ENCODE results near the gene SMIM26. TPM values are rescaled to one million over a fixed set of nuclear protein-coding genes. Genes with fewer than 3 reads are reported as not detected.

Gene SMIM26
- total RNA-seq, 1 donor from 2014 or later, result 126 TPM

DNA sequence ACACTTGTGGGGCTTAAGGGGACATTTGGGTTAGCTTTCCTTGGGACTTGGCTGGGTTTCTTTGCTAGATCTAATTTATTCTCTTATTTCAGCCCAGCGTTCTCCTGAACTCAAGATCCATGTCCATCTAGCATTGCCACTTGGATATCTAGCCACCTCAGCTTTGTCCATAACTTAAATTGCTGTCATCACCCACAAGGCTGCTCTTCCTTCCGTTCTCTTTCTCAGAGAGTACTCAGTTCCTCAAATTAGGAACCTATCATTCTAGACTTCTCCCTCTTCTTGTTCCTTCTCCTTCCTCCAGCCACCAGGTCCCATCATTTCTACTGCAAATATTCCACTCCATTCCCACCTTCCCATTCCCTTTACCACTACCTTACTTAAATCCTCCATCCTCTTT is 4.3 kb downstream of the SMIM26 start:
- H3K27ac ChIP-seq (ENCODE audit: low read depth, low read length), result no peak overlapping the region
- H3K9ac ChIP-seq (ENCODE audit: low read depth in 1 of 3, low read length in 3 of 3), result no peak overlapping the region
- peaks cover 2 to 6% (median 4%) of the 10 kb centered on the region in 3 donors for H3K4me1 ChIP-seq (ENCODE audit: control insufficient read depth in 3 of 3, insufficient read depth in 3 of 3, low read length in 3 of 3)

DNA sequence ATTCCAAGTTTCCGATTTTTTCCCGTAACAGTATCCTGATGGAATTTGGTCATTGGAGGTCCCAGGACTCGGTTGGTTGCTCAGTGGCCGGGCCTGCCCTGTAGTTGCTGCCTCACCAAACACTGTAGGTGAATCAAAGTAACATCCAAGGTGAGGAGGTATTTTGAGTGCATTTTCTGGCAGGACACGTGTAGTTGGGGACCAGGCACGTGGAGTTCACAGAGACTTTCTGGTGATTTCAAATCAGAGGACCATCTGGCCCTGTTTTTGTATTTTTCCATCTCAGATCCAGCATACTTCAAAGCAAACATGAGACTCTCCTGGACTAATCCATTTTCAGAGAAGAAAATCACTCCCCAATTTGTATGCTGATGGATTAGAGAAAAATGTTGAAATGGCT is 10.7 kb downstream of the SMIM26 start:
- Histone ChIP-seq H3K36me3 (ENCODE audit: control insufficient read depth in 3 of 3, insufficient read depth in 3 of 3, low read length in 3 of 3) (no peaks in the 10 kb centered on the region), H3K4me1 (ENCODE audit: control insufficient read depth in 3 of 3, insufficient read depth in 3 of 3, low read length in 3 of 3) (no peaks in the 10 kb centered on the region), H3K27ac (ENCODE audit: low read depth, low read length) (no peak overlapping the region), H3K9me3 (ENCODE audit: control insufficient read depth in 3 of 3, low read length in 3 of 3) (no peaks in the 10 kb centered on the region), H3K4me3 (ENCODE audit: low read length in 3 of 3) (no peak overlapping the region), H3K9ac (ENCODE audit: low read depth in 1 of 3, low read length in 3 of 3) (no peak overlapping the region), H3K27me3 (ENCODE audit: control insufficient read depth in 3 of 3, insufficient read depth in 3 of 3, low read length in 3 of 3) (no peaks in the 10 kb centered on the region)

More for the DNA sequence above, 4.3 kb downstream of the SMIM26 start:
- Histone ChIP-seq H3K27me3 (ENCODE audit: control insufficient read depth in 3 of 3, insufficient read depth in 3 of 3, low read length in 3 of 3) (no peaks in the 10 kb centered on the region), H3K36me3 (ENCODE audit: control insufficient read depth in 3 of 3, insufficient read depth in 3 of 3, low read length in 3 of 3) (peaks cover 8 to 14% (median 13%) of the 10 kb centered on the region in 3 donors), H3K9me3 (ENCODE audit: control insufficient read depth in 3 of 3, low read length in 3 of 3) (no peaks in the 10 kb centered on the region), H3K4me3 (ENCODE audit: low read length in 3 of 3) (no peak overlapping the region)

DNA sequence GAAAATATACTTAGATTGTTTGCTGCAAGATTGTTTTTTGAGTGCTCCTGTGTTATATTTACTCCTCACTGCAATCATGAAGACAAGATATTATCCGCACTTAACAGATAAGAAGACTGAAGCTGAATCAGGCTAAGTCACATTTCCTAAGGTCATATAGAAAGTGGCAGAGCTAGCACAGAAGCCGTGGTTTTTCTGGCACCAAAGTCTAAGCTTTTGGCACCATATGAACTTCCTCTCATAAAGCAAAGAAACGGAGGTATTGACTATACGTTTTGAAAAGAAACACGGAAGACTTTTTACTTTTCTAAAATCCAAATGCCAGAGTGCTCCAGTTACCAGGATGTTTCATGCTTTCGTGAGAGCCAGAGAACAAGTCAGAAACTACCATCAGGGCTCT is 11.3 kb downstream of the SMIM26 start:
- Histone ChIP-seq H3K9ac (ENCODE audit: low read depth in 1 of 3, low read length in 3 of 3) (no peak overlapping the region), H3K27ac (ENCODE audit: low read depth, low read length) (no peak overlapping the region), H3K36me3 (ENCODE audit: control insufficient read depth in 3 of 3, insufficient read depth in 3 of 3, low read length in 3 of 3) (no peaks in the 10 kb centered on the region), H3K9me3 (ENCODE audit: control insufficient read depth in 3 of 3, low read length in 3 of 3) (no peaks in the 10 kb centered on the region), H3K4me3 (ENCODE audit: low read length in 3 of 3) (no peak overlapping the region), H3K27me3 (ENCODE audit: control insufficient read depth in 3 of 3, insufficient read depth in 3 of 3, low read length in 3 of 3) (no peaks in the 10 kb centered on the region), H3K4me1 (ENCODE audit: control insufficient read depth in 3 of 3, insufficient read depth in 3 of 3, low read length in 3 of 3) (no peaks in the 10 kb centered on the region)

DNA sequence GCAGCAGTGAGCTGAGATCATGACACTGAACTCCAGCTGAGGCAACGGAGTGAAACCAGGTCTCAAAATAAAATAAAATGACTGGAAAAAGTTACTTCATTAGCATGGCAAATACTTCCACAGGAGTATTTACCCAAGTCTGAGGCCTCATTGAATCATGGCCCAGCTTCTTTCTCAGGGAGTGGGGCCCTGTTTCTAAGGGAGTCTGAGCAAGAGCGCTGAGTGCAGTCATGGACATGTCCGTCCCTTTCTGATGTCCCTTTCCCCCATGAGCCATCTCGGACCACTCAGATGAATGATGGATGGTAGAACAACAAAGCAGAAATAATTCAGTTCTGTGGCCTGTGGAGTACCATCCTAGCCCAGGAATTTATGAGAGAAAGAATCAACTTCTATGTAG is 12.8 kb downstream of the SMIM26 start:
- Histone ChIP-seq H3K9ac (ENCODE audit: low read depth in 1 of 3, low read length in 3 of 3) (no peak overlapping the region), H3K36me3 (ENCODE audit: control insufficient read depth in 3 of 3, insufficient read depth in 3 of 3, low read length in 3 of 3) (no peaks in the 10 kb centered on the region), H3K9me3 (ENCODE audit: control insufficient read depth in 3 of 3, low read length in 3 of 3) (no peaks in the 10 kb centered on the region), H3K4me3 (ENCODE audit: low read length in 3 of 3) (no peak overlapping the region), H3K4me1 (ENCODE audit: control insufficient read depth in 3 of 3, insufficient read depth in 3 of 3, low read length in 3 of 3) (no peaks in the 10 kb centered on the region), H3K27ac (ENCODE audit: low read depth, low read length) (no peak overlapping the region), H3K27me3 (ENCODE audit: control insufficient read depth in 3 of 3, insufficient read depth in 3 of 3, low read length in 3 of 3) (no peaks in the 10 kb centered on the region)

DNA sequence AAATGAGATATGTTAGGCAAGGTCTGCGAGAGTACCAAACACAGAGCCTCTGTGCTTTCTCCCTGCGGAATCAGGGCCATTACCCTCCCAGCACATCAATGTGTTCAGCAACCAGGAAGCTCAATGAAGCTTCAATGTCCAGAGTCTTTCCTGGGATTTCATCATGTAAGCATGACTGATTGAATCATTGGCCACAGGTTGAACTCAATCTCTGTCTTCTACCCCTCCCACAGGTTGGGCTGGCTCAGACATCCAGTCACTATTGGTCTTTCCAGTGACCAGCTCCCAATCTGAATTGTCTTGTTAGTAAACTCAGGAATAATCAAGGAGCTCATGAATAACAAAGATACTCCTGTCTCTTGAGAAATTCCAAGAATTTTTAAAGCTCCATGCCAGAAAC is 17.9 kb downstream of the SMIM26 start:
- no peak overlapping the region for H3K9ac ChIP-seq (ENCODE audit: low read depth in 1 of 3, low read length in 3 of 3)
- no peaks in the 10 kb centered on the region for H3K9me3 ChIP-seq (ENCODE audit: control insufficient read depth in 3 of 3, low read length in 3 of 3)
- H3K27ac ChIP-seq (ENCODE audit: low read depth, low read length), result no peak overlapping the region
- peaks cover 0 to 7% (median 2%) of the 10 kb centered on the region in 3 donors for H3K4me1 ChIP-seq (ENCODE audit: control insufficient read depth in 3 of 3, insufficient read depth in 3 of 3, low read length in 3 of 3)
- no peak overlapping the region for H3K4me3 ChIP-seq (ENCODE audit: low read length in 3 of 3)
- no peaks in the 10 kb centered on the region for H3K27me3 ChIP-seq (ENCODE audit: control insufficient read depth in 3 of 3, insufficient read depth in 3 of 3, low read length in 3 of 3)
- H3K36me3 ChIP-seq (ENCODE audit: control insufficient read depth in 3 of 3, insufficient read depth in 3 of 3, low read length in 3 of 3), result no peaks in the 10 kb centered on the region

DNA sequence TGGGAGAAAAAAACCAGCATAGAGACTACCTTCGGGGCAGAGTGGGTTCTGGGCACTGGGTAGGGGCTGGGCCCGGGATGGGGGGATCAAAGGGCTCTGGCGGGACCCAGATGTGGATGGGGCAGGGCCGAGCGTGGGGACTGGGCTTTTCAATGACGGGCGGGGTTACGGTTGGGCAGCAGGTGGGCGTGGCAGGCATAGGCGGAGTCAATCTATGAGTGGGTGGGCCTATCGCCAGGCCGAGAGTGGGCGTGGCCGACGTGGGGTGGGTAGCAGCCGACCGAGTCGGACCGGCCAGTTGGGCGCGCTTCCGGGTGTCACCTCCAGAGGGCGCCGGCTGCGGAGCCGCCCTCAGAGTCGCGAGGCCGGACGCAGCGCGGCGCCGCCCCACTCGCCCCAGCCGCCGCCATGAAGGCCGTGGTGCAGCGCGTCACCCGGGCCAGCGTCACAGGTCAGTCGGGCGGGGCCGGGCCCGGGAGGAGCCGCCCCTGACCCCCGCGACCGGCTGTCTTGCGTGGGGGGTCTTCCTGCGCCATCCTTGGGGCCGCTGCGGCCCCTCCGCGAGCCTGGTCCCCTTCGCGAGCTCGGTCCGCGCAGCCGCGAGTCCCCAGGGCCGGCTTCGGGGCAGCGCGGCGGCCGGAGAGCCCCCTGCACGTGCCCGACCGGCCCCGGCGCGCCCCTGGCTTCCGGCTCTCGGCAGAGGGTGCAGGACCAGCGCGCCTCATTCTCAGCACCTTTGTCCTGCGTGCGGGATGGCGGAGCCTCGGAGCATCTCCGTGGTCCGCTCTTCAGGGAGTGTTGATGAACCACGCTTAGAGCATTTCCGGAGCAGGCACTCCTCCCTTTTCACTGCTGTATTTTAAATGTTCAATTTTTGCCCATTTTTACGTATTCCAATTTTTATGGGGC is 20.7 kb downstream of the SMIM26 start, which contains the start of gene DTD1:
Gene DTD1, plus strand, starts transcription at position 390 of the 909 bp plus-strand sequence. Its CDS starts 19 bp downstream, at position 409.
- Histone ChIP-seq H3K36me3 (ENCODE audit: control insufficient read depth in 3 of 3, insufficient read depth in 3 of 3, low read length in 3 of 3) (no peaks in the 10 kb centered on the region), H3K9ac (ENCODE audit: low read depth in 1 of 3, low read length in 3 of 3) (peak within 1 kb of the TSS; percentile 46 to 85 (median 82)), H3K27ac (ENCODE audit: low read depth, low read length) (no peak within 1 kb of the TSS), H3K4me3 (ENCODE audit: low read length in 3 of 3) (peak within 1 kb of the TSS; percentile 74 to 95 (median 84)), H3K9me3 (ENCODE audit: control insufficient read depth in 3 of 3, low read length in 3 of 3) (no peaks in the 10 kb centered on the region), H3K4me1 (ENCODE audit: control insufficient read depth in 3 of 3, insufficient read depth in 3 of 3, low read length in 3 of 3) (peaks cover 0 to 8% (median 2%) of the 10 kb centered on the region in 3 donors), H3K27me3 (ENCODE audit: control insufficient read depth in 3 of 3, insufficient read depth in 3 of 3, low read length in 3 of 3) (no peaks in the 10 kb centered on the region)

DNA sequence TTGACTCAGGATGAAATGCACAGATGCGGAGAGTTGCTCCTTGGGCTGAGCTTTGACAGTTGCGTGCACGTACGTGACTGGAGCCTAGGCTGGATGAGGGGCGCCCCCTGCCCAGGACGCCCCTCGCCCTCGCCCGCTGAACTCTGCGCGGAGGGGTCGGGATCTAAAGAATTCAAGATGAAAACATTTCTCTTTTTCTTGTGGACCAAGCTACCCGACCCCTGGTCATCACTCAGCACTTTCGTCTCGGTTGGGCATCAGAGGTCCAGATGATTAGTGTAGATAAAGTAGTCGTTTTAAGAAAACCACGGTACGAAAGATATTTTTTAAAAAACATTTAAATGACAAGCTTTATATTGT is 21.3 kb downstream of the SMIM26 start:
- H3K4me3 ChIP-seq (ENCODE audit: low read length in 3 of 3), result peak overlapping the region; percentile 74 to 95 (median 84)
- no peaks in the 10 kb centered on the region for H3K9me3 ChIP-seq (ENCODE audit: control insufficient read depth in 3 of 3, low read length in 3 of 3)
- H3K27ac ChIP-seq (ENCODE audit: low read depth, low read length), result no peak overlapping the region
- no peaks in the 10 kb centered on the region for H3K27me3 ChIP-seq (ENCODE audit: control insufficient read depth in 3 of 3, insufficient read depth in 3 of 3, low read length in 3 of 3)
- no peaks in the 10 kb centered on the region for H3K36me3 ChIP-seq (ENCODE audit: control insufficient read depth in 3 of 3, insufficient read depth in 3 of 3, low read length in 3 of 3)
- H3K9ac ChIP-seq (ENCODE audit: low read depth in 1 of 3, low read length in 3 of 3), result peak overlapping the region; percentile 46 to 85 (median 82)
- H3K4me1 ChIP-seq (ENCODE audit: control insufficient read depth in 3 of 3, insufficient read depth in 3 of 3, low read length in 3 of 3), result peaks cover 0 to 8% (median 2%) of the 10 kb centered on the region in 3 donors

DNA sequence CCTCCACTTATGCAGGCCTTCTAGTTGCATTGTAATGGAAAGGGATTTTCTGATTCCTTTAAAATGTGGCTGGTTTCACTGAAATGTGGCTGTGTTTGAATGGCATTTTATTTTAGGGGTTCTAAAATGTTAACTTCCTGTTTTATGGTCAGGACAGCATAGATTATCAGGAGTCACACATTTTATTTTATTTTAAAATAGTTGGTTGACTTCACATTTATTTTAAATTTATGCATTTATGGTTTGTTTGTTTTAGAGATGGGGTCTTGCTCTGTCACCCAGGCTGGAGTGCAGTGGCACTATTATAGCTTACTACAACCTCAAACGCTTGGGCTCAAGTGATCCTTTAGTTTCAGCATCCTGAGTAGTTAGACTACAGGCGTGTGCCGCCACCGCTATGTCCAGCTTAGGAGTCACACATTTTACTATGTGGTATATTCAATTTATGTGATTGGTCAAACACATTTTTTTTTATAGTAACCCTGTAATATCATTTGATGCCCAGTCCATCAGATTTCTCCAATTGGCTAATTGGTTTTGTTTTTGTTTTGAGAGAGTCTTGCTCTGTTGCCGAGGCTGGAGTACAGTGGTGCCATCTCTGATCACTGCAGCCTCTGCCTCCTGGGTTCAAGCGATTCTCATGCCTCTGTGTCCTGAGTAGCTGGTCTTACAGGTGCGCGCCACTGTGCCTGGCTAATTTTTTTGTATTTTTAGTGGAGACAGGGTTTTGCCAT is 22.9 kb downstream of the SMIM26 start:
- no peaks in the 10 kb centered on the region for H3K27me3 ChIP-seq (ENCODE audit: control insufficient read depth in 3 of 3, insufficient read depth in 3 of 3, low read length in 3 of 3)
- no peak overlapping the region for H3K27ac ChIP-seq (ENCODE audit: low read depth, low read length)
- no peaks in the 10 kb centered on the region for H3K9me3 ChIP-seq (ENCODE audit: control insufficient read depth in 3 of 3, low read length in 3 of 3)
- H3K9ac ChIP-seq (ENCODE audit: low read depth in 1 of 3, low read length in 3 of 3), result no peak overlapping the region
- H3K4me1 ChIP-seq (ENCODE audit: control insufficient read depth in 3 of 3, insufficient read depth in 3 of 3, low read length in 3 of 3), result peaks cover 0 to 8% (median 2%) of the 10 kb centered on the region in 3 donors
- H3K4me3 ChIP-seq (ENCODE audit: low read length in 3 of 3), result no peak overlapping the region
- H3K36me3 ChIP-seq (ENCODE audit: control insufficient read depth in 3 of 3, insufficient read depth in 3 of 3, low read length in 3 of 3), result peaks cover 0 to 8% (median 6%) of the 10 kb centered on the region in 3 donors

DNA sequence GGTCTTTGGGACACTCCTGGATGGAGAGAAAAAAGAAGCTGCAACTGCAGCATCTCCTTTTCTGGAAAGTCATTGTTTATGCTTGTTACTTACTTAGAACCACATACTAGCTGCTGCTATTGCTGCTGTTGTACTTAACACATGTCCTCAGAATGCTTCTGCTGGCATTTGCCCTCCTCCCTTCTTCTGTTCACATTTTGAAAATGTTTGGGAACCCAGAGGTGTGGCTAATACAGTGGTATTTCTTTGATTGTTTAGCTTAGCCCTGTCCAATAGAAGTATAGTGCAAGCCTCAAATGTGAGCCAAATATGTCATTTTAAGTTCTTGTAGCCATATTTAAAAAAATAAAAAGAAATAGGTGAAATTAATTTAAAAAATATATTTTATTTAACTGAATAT is 29.0 kb downstream of the SMIM26 start:
- no peak overlapping the region for H3K4me3 ChIP-seq (ENCODE audit: low read length in 3 of 3)
- H3K9ac ChIP-seq (ENCODE audit: low read depth in 1 of 3, low read length in 3 of 3), result no peak overlapping the region
- peaks cover 0 to 2% (median 0%) of the 10 kb centered on the region in 3 donors for H3K4me1 ChIP-seq (ENCODE audit: control insufficient read depth in 3 of 3, insufficient read depth in 3 of 3, low read length in 3 of 3)
- H3K36me3 ChIP-seq (ENCODE audit: control insufficient read depth in 3 of 3, insufficient read depth in 3 of 3, low read length in 3 of 3), result peaks cover 9 to 16% (median 16%) of the 10 kb centered on the region in 3 donors
- H3K27me3 ChIP-seq (ENCODE audit: control insufficient read depth in 3 of 3, insufficient read depth in 3 of 3, low read length in 3 of 3), result no peaks in the 10 kb centered on the region
- no peaks in the 10 kb centered on the region for H3K9me3 ChIP-seq (ENCODE audit: control insufficient read depth in 3 of 3, low read length in 3 of 3)
- no peak overlapping the region for H3K27ac ChIP-seq (ENCODE audit: low read depth, low read length)

DNA sequence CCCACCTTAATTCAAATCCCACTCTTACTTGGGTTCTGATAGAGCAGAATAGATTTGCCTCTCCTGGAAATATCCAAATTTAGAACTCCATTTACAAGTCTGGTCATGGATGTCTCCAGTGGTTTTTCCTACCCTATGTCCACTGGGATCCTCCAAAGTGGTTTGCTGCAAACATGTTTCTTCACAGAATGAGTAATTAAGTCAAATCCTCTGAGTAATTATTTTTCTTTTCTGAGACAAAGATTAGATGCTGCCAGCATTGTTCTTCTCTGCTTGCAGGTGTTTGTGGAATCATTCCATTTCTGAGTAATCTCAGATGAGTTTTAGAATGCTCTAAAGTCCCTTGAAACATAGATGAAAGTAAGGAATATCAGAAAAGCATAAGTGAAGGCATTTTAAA is 42.5 kb downstream of the SMIM26 start:
- H3K4me1 ChIP-seq (ENCODE audit: control insufficient read depth in 3 of 3, insufficient read depth in 3 of 3, low read length in 3 of 3), result no peaks in the 10 kb centered on the region
- H3K9me3 ChIP-seq (ENCODE audit: control insufficient read depth in 3 of 3, low read length in 3 of 3), result no peaks in the 10 kb centered on the region
- H3K4me3 ChIP-seq (ENCODE audit: low read length in 3 of 3), result no peak overlapping the region
- peaks cover 0 to 2% (median 0%) of the 10 kb centered on the region in 3 donors for H3K36me3 ChIP-seq (ENCODE audit: control insufficient read depth in 3 of 3, insufficient read depth in 3 of 3, low read length in 3 of 3)
- no peak overlapping the region for H3K9ac ChIP-seq (ENCODE audit: low read depth in 1 of 3, low read length in 3 of 3)
- H3K27ac ChIP-seq (ENCODE audit: low read depth, low read length), result no peak overlapping the region
- H3K27me3 ChIP-seq (ENCODE audit: control insufficient read depth in 3 of 3, insufficient read depth in 3 of 3, low read length in 3 of 3), result no peaks in the 10 kb centered on the region
